Measurements from ENCODE around the gene CDS2.

Gene CDS2

DNA sequence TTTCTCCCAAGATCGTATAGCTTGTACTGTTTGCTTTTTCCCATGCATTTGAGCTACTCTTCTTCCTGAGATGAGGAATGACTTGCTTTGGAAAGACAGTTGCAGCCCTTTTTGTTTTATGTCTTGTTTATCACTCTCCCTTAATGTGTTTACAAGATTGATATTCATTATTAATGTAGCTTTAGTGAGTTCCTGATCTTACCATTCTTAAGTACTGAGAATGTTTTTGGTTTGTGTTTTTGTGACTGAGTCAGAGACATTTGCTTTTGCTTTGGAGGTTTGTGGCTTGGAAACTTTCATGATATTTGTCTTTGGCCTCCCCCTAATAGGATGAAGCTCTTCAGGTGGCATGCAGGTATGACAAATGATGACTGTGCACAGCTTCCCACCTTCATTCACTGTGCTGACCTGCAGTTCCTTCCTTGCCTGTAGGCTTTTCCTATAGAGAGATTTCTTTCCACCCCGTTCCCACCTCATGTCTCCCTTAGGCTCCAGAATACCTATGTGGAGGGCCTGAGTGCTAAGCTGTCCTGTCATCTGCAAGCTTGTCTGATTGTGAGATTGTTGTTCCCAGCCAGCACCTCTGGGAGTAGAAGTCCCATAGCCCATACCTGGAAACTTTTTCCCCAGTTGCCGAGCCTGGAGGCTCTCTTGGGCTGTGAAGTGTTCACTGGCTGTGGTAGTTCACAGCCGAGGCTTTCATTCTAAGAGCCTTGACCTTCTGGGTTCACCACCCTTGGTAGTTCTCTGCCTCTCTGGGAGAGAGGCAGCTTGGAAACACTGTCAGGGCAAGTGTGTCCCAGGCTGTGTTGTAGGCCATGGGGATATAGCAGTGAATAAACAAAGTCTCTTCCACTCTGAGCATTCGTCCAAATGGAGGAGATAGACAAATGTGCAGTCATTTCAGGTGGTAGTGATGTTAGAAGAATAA lies 27.1 kb downstream of the CDS2 start:
- DNase-seq = no peak

GRCh38 chr20:5154543-5154925 lies 27.7 kb downstream of the CDS2 start:
- no peak for DNase-seq

GRCh38 chr20:5155404-5155803 lies 28.6 kb downstream of the CDS2 start:
- no peak for DNase-seq

GRCh38 chr20:5156675-5157448 lies 30.1 kb downstream of the CDS2 start:
- DNase-seq = no peak

DNA sequence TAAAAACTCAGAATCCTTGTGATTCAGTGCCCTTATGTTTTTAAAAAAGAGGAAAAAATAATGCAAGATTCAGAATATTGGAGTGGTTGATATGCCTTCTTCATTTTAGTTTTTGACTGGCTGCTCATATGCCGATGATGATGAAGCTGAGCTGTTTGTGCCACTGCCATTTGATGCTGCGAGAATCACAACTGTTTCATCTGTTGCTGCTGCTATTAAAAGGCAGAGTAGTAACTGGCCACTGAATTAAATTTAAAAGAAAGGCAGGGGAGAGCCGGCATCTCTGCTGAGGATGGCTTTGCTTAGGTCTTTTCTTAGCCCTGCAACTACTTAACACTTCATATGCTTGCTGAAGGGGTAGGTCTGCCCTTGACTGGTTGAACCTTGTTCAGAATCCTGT lies 33.1 kb downstream of the CDS2 start:
- no peak for DNase-seq

- DNase-seq = peak; percentile 70
Observed at GRCh38 chr20:5160882-5161281, 34.1 kb downstream of the CDS2 start.

GRCh38 chr20:5161536-5162164 lies 34.8 kb downstream of the CDS2 start:
- DNase-seq = no peak

- DNase-seq = no peak
Observed at GRCh38 chr20:5164645-5165625, 38.1 kb downstream of the CDS2 start.

DNA sequence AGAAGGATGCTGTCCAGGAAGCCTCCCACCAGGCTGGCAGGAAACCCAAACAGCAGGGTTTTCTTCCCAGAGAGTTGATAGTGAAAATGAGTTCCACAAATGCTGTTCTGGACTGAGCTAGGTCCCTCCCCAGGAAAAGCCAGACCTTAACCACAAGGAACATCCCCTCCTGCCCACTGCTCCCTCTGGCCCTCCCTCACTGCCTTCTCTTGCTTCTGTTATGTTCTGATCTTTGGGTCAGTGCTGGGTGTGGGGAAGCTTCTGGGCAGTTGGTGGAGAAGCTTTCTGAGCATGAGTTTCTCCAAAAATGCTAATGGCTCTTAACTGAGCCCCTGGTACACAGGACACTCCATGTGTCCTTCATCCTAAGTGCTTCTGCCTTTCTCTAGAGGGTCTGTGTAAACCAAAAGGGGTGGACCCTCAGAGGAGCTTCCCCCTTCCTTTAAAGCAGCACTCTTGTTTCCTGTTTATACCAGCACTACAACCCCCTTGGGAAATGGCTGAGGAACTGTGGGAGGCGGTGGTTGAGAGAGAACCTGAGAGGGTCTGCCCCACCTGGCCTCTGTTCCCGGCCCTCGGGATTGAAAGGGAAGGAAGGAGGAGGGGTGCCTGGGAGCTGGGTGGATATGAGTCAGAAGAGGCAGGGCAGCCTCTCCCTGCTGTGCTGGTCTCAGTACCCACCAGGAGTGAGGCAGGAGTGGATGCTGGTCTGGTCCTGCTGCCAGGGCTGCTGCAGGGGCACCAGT lies 42.0 kb downstream of the CDS2 start:
- peak; percentile 46 for DNase-seq

DNA sequence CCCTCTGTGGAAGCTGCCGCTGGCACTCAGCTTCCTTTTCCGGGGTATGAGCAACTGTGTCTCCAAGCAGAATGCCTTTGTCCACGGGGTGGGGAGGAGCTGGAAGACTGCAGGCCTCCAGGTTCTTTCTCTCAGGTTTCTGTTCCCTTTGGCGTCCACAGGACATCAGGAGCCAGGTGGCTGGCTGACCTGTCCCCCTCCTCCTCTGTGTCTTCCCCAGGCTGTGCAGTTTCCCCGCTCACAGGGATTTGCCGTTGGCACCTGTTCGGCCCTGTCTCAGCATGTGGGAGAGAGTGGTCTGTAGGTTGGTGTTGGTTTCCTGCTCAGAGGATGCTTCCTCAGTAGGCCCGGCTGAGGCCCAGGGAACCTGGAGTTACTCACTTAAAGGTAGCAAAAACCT lies 43.5 kb downstream of the CDS2 start:
- DNase-seq = no peak

DNA sequence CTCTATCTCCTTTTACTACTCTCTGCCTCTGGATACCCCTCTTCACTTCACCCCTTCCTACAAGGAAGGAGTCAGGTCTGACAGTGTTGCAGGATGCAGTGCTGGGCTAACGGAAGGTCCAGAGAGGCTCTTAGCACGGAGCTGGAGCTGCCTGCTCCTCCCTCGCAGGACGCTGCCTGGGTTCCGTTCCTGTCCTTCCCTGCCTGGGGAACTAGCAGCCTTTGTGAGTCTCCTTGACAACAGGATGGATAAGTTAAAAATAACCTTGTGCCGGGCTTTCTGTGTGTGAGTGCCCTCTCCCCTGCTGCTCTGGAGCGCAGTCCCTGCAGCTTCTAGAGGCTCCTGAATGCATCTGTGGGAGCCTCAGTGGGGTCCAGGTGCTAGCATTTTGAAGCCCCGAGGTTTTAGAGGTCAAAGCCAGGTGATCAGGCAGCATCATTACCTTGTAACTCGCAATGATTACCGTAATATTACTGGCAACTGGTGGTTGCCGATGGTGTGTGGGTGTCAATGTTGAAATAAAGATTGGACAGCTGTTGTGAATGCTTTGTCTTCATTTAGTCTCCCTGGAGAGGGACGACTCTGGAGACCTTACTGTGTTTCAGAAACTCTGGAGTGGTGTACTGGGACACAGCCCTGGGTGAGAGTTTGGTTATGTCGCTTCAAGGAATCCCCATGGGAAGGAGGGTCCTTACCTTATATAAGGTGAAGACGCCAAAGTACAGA lies 44.4 kb downstream of the CDS2 start:
- DNase-seq = no peak

DNA sequence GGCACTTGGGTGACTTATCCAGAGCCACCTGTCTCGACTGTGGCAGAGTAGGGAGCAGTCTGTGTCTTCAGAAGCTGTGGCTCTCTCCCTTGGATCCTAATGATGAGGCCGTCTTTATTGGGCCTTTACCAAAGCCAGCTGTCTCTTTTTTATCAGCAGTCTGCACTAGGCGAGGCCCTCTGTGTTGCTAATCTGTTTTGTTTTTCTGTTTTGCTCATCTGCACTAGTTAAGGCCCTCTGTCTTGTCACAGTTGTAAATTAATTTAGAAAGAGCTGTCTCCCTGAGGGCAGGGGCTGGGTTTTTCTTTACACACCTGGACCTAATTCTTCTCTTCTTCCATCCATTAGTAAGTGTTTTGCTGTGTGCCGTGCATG lies 45.0 kb downstream of the CDS2 start:
- no peak for DNase-seq

- no peak for DNase-seq
Observed at GRCh38 chr20:5172167-5172601, 45.4 kb downstream of the CDS2 start.

DNA sequence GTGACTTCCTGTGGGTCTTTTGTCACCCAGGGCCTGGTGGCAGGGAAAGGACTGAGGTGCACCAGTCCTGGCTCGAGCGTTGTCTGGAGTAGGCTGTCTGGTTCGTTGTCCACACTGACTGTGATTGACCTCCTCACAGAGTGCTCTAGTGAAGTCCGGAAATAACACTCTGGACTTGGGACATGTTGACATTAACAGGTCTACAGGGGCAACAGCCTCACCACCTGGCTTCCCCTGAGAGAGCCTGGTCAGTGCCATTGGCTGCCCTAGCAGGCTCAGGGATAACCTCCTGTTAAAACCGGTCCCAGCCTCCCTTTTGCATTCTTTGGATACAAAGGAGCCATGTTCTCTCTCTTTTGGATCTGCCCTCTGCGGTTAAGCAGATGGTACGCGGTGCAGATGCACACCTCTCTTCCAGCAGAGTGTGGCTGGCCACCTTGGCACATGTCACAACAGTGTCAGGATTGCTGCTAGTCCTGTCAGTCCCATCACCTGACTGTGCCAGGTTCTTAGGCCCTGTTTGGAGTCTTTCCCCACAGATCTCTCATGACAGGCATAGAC lies 46.2 kb downstream of the CDS2 start:
- DNase-seq = no peak

- DNase-seq = no peak
Observed at GRCh38 chr20:5173751-5174150, 46.9 kb downstream of the CDS2 start.

- DNase-seq = no peak
Observed at GRCh38 chr20:5177071-5177470, 50.3 kb downstream of the CDS2 start.

DNA sequence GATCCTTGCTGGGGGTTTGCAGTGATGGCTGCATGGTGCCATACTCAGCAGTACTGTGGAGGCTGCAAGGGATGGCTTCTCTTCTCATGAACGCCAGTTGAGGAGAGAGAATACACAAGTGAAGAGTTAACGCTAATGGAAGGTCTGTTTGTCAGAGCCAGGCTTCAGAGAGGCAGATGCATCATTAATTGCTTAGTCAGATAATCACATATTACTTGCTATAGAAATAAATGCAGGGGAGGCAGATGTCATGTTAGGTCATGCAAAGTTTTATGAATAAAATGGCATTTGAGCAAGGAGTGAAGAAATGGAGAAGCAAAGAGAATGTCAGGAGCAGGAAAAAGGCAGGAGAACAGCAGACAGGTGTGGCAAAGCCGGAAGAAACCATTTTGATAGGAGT lies 51.2 kb downstream of the CDS2 start:
- DNase-seq = no peak

- no peak for DNase-seq
Observed at GRCh38 chr20:5180421-5180820, 53.6 kb downstream of the CDS2 start.

DNA sequence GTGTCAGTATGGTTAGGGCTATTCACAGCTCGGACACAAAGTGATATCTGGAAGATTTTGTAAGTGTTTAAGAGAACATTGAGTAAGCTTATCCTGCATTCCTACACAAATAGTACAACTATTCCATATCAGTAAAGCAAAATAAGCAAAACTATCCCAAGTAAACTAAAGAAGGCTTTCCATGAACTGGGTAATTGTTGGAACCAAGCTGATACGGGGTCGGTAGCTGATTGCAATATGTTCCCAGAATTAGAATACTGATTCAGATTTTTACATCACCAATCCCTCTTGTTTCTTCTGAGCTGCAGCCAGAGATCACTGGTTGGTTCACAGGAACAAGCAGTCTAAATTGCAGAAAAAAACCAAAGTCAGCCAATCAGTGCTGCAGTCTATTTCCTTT lies 54.1 kb downstream of the CDS2 start:
- no peak for DNase-seq

DNA sequence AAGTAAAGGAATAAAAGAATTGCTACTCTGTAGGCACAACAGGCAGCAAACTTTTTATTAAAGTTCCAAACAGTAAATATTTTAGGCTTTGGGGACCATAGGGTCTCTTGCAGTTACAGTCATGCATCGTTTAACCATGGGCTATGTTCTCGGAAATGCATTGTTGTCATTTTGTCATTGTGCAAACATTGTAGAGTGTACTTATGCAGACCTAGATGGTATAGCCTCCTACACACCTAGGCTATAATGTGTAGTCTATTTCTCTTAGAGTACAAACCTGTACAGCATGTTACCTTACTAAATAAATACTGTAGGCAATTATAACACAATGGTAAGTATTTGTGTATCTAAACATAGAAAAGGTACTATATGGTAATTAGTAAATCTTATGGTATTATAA lies 54.7 kb downstream of the CDS2 start:
- no peak for DNase-seq

DNA sequence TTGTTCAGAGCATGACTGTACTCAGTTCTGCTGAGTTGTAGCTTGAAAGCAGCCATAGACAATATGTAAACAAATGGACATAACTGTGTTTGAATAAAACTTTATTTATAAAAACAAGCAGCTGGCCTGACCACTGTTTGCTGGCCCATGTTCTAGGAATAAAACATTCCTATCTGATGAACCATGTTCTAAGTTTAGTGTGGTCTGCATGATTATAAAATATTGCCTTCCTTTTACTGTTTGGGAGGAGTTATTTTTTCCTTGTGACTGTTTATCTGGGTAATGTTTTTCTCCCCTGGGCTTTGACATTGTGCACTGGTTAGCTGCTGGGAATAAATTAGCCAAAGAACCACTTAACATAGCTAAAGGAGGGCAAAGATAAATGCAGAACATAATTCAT lies 55.1 kb downstream of the CDS2 start:
- DNase-seq = peak; percentile 12

Measured in OCI-M1 (cell line).